ENCODE measurements around the gene MYO16. TPM values are rescaled to one million over a fixed set of nuclear protein-coding genes. Genes with fewer than 3 reads are reported as not detected.

Gene MYO16
- total and polyA plus RNA-seq, 4 donors, result 0.48 TPM; not detected in 3

DNA sequence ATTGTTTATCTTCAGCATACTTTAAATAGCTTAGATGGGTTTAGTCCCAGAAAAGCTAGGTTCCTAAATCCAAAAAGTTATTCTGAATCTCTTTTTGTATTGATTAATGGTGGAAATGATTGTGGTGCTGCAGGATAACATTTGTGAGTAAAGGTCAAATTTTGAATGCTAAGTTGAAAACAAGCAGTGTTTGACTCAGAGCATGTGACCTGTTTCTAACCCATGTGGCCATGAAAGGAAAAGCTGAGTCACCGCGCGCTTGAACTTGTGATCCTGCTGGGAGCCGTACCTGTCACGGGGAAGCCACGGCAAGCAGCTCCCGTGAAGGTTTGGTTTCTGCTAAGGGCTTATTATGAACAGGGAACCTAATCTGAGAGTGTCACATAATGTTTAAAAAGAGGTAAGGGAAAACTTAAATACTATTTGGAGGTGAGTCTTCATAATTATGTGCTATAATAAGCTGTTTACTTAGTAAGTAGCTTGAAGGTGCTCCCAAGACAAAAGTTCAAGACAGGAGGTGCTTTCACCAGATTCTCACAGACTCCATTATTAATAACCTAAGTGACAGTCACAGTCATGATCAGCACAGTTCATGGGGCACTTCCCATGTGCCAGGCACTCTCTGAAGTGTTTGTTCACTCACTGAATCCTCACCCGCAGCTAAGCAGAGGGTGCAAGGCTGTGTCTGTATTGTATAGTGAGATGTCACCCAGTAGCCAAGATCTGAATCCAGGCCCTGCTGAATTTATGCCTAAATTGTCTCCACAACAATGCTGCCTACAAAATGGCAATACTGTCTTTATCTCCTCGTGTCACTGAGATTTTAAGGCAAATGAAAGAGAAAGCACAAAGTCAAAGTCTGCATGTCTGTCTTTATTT lies 286.5 kb downstream of the MYO16 start:
- 12% methylated on average over 9 of the region's 9 CpGs for WGBS, 2 donors
- Histone ChIP-seq H3K4me3 (ENCODE audit: low read length in 2 of 2) (peak overlapping the region in 1 of 2 donors; percentile 47), H3K27me3 (ENCODE audit: control insufficient read depth in 1 of 2, insufficient read depth in 2 of 2, low read length in 1 of 2) (no peaks in the 10 kb centered on the region), H3K4me1 (ENCODE audit: control insufficient read depth in 1 of 2, insufficient read depth in 2 of 2, low read length in 2 of 2) (no peaks in the 10 kb centered on the region), H3K9me3 (ENCODE audit: control insufficient read depth, low read length) (no peaks in the 10 kb centered on the region), H3K36me3 (ENCODE audit: control insufficient read depth in 1 of 2, insufficient read depth in 2 of 2, low read length in 1 of 2) (no peaks in the 10 kb centered on the region), H3K27ac (ENCODE audit: low read depth in 1 of 2, low read length in 2 of 2) (peak overlapping the region; percentile 94 to 98)
- peak; percentile 90 for ATAC-seq (ENCODE audit: low FRiP score)
- peak; percentile 93 to 95 for DNase-seq
- intact Hi-C loops (cut with DNase I), result loop anchor here in 1 of 2 donors (5.0 kb wide), 2 partner anchors 41 to 871 kb away; partner anchors contain the start of gene IRS2

DNA sequence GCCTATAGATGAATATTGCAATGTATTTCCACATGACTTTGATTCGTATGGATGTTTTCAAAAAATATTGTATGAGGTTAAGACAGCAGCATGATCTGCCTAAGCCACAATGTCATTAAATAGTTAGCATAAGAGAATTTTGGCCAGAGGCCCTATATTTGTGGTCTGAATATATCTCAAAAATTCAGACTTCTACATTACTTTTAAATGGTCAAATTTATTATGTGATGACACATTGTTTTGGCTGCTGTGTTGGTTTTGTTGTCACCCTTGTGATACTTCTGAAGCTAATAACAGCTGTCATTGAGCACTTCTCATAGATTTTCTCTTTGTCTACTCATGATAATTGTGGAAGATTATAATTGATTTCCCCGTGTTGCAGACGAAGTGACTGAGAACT lies 288.2 kb downstream of the MYO16 start:
- Histone ChIP-seq H3K4me3 (ENCODE audit: low read length in 2 of 2) (no peak overlapping the region), H3K27me3 (ENCODE audit: control insufficient read depth in 1 of 2, insufficient read depth in 2 of 2, low read length in 1 of 2) (no peaks in the 10 kb centered on the region), H3K4me1 (ENCODE audit: control insufficient read depth in 1 of 2, insufficient read depth in 2 of 2, low read length in 2 of 2) (no peaks in the 10 kb centered on the region), H3K9me3 (ENCODE audit: control insufficient read depth, low read length) (no peaks in the 10 kb centered on the region), H3K27ac (ENCODE audit: low read depth in 1 of 2, low read length in 2 of 2) (peak overlapping the region in 1 of 2 donors; percentile 31), H3K36me3 (ENCODE audit: control insufficient read depth in 1 of 2, insufficient read depth in 2 of 2, low read length in 1 of 2) (no peaks in the 10 kb centered on the region)
- DNase-seq (no peak), ATAC-seq (ENCODE audit: low FRiP score) (no peak)
- intact Hi-C loops (cut with DNase I), result loop anchor here in 1 of 2 donors (5.0 kb wide), 2 partner anchors 40 to 870 kb away; partner anchors contain the start of gene IRS2
- WGBS, 2 donors, result 52 to 81% methylated on average over 3 of the region's 3 CpGs

- 78% methylated on average over 11 of the region's 11 CpGs for WGBS, 2 donors
- no peaks in the 10 kb centered on the region for H3K9me3 ChIP-seq (ENCODE audit: control insufficient read depth, low read length)
- H3K4me1 ChIP-seq (ENCODE audit: control insufficient read depth in 1 of 2, insufficient read depth in 2 of 2, low read length in 2 of 2), result no peaks in the 10 kb centered on the region
- intact Hi-C loops (cut with DNase I), result loop anchor here in 1 of 2 donors (5.0 kb wide), 2 partner anchors 38 to 868 kb away; partner anchors contain the start of gene IRS2
- no peaks in the 10 kb centered on the region for H3K36me3 ChIP-seq (ENCODE audit: control insufficient read depth in 1 of 2, insufficient read depth in 2 of 2, low read length in 1 of 2)
- no peak for ATAC-seq (ENCODE audit: low FRiP score)
- H3K27ac ChIP-seq (ENCODE audit: low read depth in 1 of 2, low read length in 2 of 2), result no peak overlapping the region
- H3K4me3 ChIP-seq (ENCODE audit: low read length in 2 of 2), result no peak overlapping the region
- no peak for DNase-seq
- no peaks in the 10 kb centered on the region for H3K27me3 ChIP-seq (ENCODE audit: control insufficient read depth in 1 of 2, insufficient read depth in 2 of 2, low read length in 1 of 2)
These were observed 289.9 kb downstream of the MYO16 start for GRCh38 chr13:108919036-108919907.

DNA sequence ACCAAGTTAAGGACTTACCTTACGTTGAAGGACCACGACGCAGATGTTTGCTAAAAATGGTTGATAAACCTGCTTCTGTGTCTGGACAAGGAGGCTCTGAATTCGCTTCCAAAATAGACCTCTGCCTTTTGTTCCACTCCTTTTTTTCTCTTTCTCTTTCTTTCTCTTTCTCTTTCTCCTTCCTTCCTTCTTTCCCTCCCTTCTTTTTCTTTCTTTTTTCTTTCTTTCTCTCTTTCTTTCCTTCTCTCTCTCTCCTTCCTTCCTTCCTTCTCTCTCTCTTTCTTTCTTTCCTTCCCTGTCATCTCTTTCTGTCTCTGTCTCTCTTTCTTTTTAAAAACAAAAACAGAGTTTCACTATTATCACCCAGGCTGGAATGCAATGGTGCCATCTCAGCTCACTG lies 290.7 kb downstream of the MYO16 start:
- no peak for ATAC-seq (ENCODE audit: low FRiP score)
- DNase-seq, result no peak

DNA sequence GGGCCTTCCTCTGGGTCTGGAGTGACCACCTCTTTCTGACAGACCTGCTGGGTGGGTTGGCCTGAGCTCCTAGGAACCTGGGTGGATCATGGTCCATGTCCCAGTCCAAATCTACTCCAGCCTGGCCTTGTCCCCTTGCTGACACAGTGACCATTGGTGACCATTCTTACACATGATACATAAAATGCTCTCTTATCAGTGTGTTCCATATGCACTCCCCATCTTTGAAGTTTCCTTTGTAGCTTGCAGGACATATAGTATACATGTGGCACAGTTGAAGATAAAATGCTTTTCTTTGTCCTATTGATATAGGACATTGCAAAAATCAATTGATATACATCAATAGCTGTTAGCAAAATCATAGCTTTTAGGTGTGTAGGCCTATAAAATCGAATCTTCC lies 291.8 kb downstream of the MYO16 start:
- intact Hi-C loops (cut with DNase I), result no loop called here
- WGBS, 2 donors, result 75 to 79% methylated on average over 1 of the region's 1 CpG
- no peak overlapping the region for H3K4me3 ChIP-seq (ENCODE audit: low read length in 2 of 2)
- H3K36me3 ChIP-seq (ENCODE audit: control insufficient read depth in 1 of 2, insufficient read depth in 2 of 2, low read length in 1 of 2), result no peaks in the 10 kb centered on the region
- no peak for DNase-seq
- no peaks in the 10 kb centered on the region for H3K27me3 ChIP-seq (ENCODE audit: control insufficient read depth in 1 of 2, insufficient read depth in 2 of 2, low read length in 1 of 2)
- H3K27ac ChIP-seq (ENCODE audit: low read depth in 1 of 2, low read length in 2 of 2), result no peak overlapping the region
- ATAC-seq (ENCODE audit: low FRiP score), result no peak
- no peaks in the 10 kb centered on the region for H3K9me3 ChIP-seq (ENCODE audit: control insufficient read depth, low read length)
- no peaks in the 10 kb centered on the region for H3K4me1 ChIP-seq (ENCODE audit: control insufficient read depth in 1 of 2, insufficient read depth in 2 of 2, low read length in 2 of 2)

More for the DNA sequence above, 290.7 kb downstream of the MYO16 start:
- Histone ChIP-seq H3K36me3 (ENCODE audit: control insufficient read depth in 1 of 2, insufficient read depth in 2 of 2, low read length in 1 of 2) (no peaks in the 10 kb centered on the region), H3K9me3 (ENCODE audit: control insufficient read depth, low read length) (no peaks in the 10 kb centered on the region), H3K4me3 (ENCODE audit: low read length in 2 of 2) (no peak overlapping the region), H3K4me1 (ENCODE audit: control insufficient read depth in 1 of 2, insufficient read depth in 2 of 2, low read length in 2 of 2) (no peaks in the 10 kb centered on the region), H3K27me3 (ENCODE audit: control insufficient read depth in 1 of 2, insufficient read depth in 2 of 2, low read length in 1 of 2) (no peaks in the 10 kb centered on the region), H3K27ac (ENCODE audit: low read depth in 1 of 2, low read length in 2 of 2) (no peak overlapping the region)
- 63 to 66% methylated on average over 4 of the region's 4 CpGs for whole genome bisulfite sequencing, 2 donors
- intact Hi-C loops (cut with DNase I), result no loop called here

DNA sequence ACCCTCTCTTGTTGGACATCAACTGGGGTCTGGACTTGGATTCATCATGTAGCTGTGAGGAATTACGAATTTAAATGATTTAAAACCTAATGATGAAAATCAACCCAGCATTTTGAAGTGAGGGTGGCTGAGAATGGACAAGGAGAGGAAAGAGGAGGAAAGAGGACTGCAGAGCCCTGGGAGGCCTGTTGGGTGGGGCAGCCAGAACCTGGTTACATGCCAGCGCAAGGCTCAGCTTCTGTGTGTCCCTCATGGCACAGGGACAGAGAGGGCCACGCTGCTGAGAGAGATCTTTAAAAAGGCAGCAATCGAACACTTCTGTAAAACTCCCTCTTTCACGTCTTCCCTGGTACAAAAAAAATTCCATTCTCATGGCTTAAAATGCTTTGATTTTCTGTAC lies 292.7 kb downstream of the MYO16 start:
- intact Hi-C loops (cut with DNase I), result no loop called here
- no peak for DNase-seq

DNA sequence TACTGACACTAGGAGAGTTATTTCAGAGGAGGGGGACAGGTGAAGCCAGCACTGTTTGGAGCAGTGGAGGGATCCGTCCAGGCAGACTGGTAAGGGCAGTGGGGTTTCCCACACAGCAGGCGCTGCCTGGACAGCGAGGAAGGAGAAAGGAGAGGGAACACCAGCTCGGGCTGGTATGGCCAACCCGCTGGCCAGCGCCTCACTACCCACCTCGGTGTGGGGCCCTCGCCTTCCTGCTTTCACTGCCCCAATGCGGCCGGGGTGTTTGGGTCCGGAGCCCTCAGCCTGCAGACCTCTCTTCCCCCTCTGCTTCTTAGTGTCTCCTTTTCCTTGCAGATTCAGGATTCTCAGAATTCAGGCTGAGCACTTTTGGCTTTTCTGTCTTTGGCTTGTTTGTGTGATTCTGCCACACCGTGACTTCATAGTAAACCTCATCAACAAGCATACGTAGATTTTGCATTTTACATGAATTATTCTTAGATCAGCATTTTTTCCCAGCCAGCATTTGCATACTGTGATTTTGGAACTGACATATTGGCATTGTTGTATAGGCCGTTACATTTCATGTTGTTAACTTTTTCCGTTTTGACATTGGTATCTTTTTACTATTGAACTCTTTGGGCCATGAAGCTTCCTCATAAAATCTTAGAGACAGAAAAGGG lies 294.1 kb downstream of the MYO16 start:
- no peak for ATAC-seq (ENCODE audit: low FRiP score)
- intact Hi-C loops (cut with DNase I), result no loop called here
- 89 to 93% methylated on average over 15 of the region's 15 CpGs for WGBS, 2 donors

More for the DNA sequence above, 292.7 kb downstream of the MYO16 start:
- no peak for ATAC-seq (ENCODE audit: low FRiP score)
- H3K4me1 ChIP-seq (ENCODE audit: control insufficient read depth in 1 of 2, insufficient read depth in 2 of 2, low read length in 2 of 2), result no peaks in the 10 kb centered on the region
- 77 to 79% methylated on average over 5 of the region's 5 CpGs for WGBS, 2 donors
- H3K36me3 ChIP-seq (ENCODE audit: control insufficient read depth in 1 of 2, insufficient read depth in 2 of 2, low read length in 1 of 2), result no peaks in the 10 kb centered on the region
- H3K27ac ChIP-seq (ENCODE audit: low read depth in 1 of 2, low read length in 2 of 2), result no peak overlapping the region
- H3K4me3 ChIP-seq (ENCODE audit: low read length in 2 of 2), result no peak overlapping the region
- no peaks in the 10 kb centered on the region for H3K9me3 ChIP-seq (ENCODE audit: control insufficient read depth, low read length)
- no peaks in the 10 kb centered on the region for H3K27me3 ChIP-seq (ENCODE audit: control insufficient read depth in 1 of 2, insufficient read depth in 2 of 2, low read length in 1 of 2)

GRCh38 chr13:108924134-108924533 lies 294.7 kb downstream of the MYO16 start:
- Histone ChIP-seq H3K4me3 (ENCODE audit: low read length in 2 of 2) (no peak overlapping the region), H3K4me1 (ENCODE audit: control insufficient read depth in 1 of 2, insufficient read depth in 2 of 2, low read length in 2 of 2) (no peaks in the 10 kb centered on the region), H3K36me3 (ENCODE audit: control insufficient read depth in 1 of 2, insufficient read depth in 2 of 2, low read length in 1 of 2) (no peaks in the 10 kb centered on the region), H3K9me3 (ENCODE audit: control insufficient read depth, low read length) (no peaks in the 10 kb centered on the region), H3K27me3 (ENCODE audit: control insufficient read depth in 1 of 2, insufficient read depth in 2 of 2, low read length in 1 of 2) (no peaks in the 10 kb centered on the region), H3K27ac (ENCODE audit: low read depth in 1 of 2, low read length in 2 of 2) (no peak overlapping the region)
- WGBS, 2 donors, result 77 to 78% methylated on average over 5 of the region's 5 CpGs
- intact Hi-C loops (cut with DNase I), result no loop called here
- no peak for DNase-seq
- ATAC-seq (ENCODE audit: low FRiP score), result no peak

More for the DNA sequence above, 294.1 kb downstream of the MYO16 start:
- no peak overlapping the region for H3K4me3 ChIP-seq (ENCODE audit: low read length in 2 of 2)
- no peak for DNase-seq
- no peaks in the 10 kb centered on the region for H3K36me3 ChIP-seq (ENCODE audit: control insufficient read depth in 1 of 2, insufficient read depth in 2 of 2, low read length in 1 of 2)
- H3K4me1 ChIP-seq (ENCODE audit: control insufficient read depth in 1 of 2, insufficient read depth in 2 of 2, low read length in 2 of 2), result no peaks in the 10 kb centered on the region
- no peaks in the 10 kb centered on the region for H3K27me3 ChIP-seq (ENCODE audit: control insufficient read depth in 1 of 2, insufficient read depth in 2 of 2, low read length in 1 of 2)
- H3K9me3 ChIP-seq (ENCODE audit: control insufficient read depth, low read length), result no peaks in the 10 kb centered on the region
- no peak overlapping the region for H3K27ac ChIP-seq (ENCODE audit: low read depth in 1 of 2, low read length in 2 of 2)

All from aorta (tissue), 5 donors.